Activated B cell treated with CpG ODN at 0.5 μM for 24 hours (primary cell): ENCODE results near the gene ZNF664. TPM values are rescaled to one million over a fixed set of nuclear protein-coding genes. Genes with fewer than 3 reads are reported as not detected.

Source experiments
- ATAC-seq: fragments of 200-7000 bp; cut with Tn5 transposase; one replicate; pipeline ENCODE4 v1.10.0; 2021; ENCODE audit warnings: low read depth, mild to moderate bottlenecking, moderate library complexity
- CTCF ChIA-PET: fragments of 350-600 bp; sonication (Branson Sonifier 250); formaldehyde crosslinking; loops from one replicate; lab custom pipeline; 2021; ENCODE audit warnings: antibody characterized with exemption; lab: Charles Lee
- POLR2A ChIA-PET: fragments of 350-600 bp; sonication (Branson Sonifier 250); formaldehyde crosslinking; loops from one replicate; lab custom pipeline; 2021; ENCODE audit warnings: antibody characterized with exemption; lab: Charles Lee
- DNase-seq: peaks from one replicate; pipeline ENCODE4 v3.0.0; 2022
- H3K27ac Mint-ChIP-seq: one replicate; pipeline ENCODE4 v1.8.0; 2020; ENCODE audit warnings: mixed read lengths
- H3K27me3 Mint-ChIP-seq: one replicate; pipeline ENCODE4 v1.8.0; 2021; ENCODE audit warnings: mixed read lengths
- H3K36me3 Mint-ChIP-seq: one replicate; pipeline ENCODE4 v1.8.0; 2021; ENCODE audit warnings: low read depth, mixed read lengths
- H3K4me1 Mint-ChIP-seq: one replicate; pipeline ENCODE4 v1.8.0; 2021; ENCODE audit warnings: mixed read lengths
- H3K4me3 Mint-ChIP-seq: one replicate; pipeline ENCODE4 v1.8.0; 2020; ENCODE audit warnings: mild to moderate bottlenecking, mixed read lengths
- H3K9me3 Mint-ChIP-seq: one replicate; pipeline ENCODE4 v1.8.0; 2020; ENCODE audit warnings: mixed read lengths
- intact Hi-C: fragments of 100-400 bp; cut with micrococcal nuclease; formaldehyde crosslinking; loops from one replicate; pipeline ENCODE4 v1.15.1; 2024
- total RNA-seq: library from RNA; stranded (reverse); gene quantifications from 2 replicates; pipeline ENCODE4 v1.2.3, GENCODE V29; 2022
- TF ChIP-seq, protein P1 (sequence below): fragments of 200-600 bp; IDR thresholded peaks from one replicate; pipeline ENCODE4 v1.8.0; 2022; ENCODE audit warnings: antibody characterized with exemption, mild to moderate bottlenecking

The ZNF664 gene
- total RNA-seq, 1 donor from 2014 or later, result 40.7 TPM

DNA sequence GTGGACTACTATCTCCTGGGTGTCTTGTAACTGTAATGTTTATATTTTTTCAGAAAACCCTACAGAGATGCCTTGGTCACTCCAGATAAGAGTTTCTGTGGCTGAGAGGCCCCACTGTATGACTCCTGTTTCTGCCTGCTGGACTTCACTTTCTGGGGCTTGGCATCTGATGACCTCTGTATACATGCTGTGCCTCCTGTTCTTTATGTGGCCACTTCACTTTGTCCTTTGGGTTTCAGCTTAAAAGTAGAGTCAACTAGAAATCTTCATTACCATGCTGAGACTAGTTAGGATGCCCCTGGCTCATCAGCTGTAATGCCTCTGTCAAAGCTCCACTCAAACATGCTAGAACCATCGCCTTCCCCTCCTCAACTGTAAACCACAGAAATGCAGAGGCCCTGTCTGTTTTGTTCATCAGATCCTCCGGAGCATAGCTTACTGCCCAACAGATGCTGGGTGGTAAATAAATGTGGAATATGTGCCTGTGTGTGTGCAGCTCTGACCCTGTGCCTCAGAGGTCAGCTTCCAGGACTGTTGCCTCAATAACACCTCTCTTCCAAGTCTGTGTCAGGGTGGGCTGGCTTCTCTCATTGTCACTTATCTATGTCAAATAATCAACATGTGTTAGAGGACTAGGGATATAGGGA, 25.5 kb downstream of the ZNF664 start:
- ATAC-seq (no peak), DNase-seq (no peak)
- ChIA-PET POLR2A (no interaction called here), CTCF (no interaction called here)
- intact Hi-C loops, result no loop called here
- Mint-ChIP-seq H3K4me3 (no peak overlapping the region), H3K27ac (no peak overlapping the region), H3K27me3 (no peaks in the 10 kb centered on the region), H3K36me3 (peaks cover 33% of the 10 kb centered on the region), H3K4me1 (peaks cover 3% of the 10 kb centered on the region), H3K9me3 (no peaks in the 10 kb centered on the region)
- TF ChIP-seq, protein P1, sequence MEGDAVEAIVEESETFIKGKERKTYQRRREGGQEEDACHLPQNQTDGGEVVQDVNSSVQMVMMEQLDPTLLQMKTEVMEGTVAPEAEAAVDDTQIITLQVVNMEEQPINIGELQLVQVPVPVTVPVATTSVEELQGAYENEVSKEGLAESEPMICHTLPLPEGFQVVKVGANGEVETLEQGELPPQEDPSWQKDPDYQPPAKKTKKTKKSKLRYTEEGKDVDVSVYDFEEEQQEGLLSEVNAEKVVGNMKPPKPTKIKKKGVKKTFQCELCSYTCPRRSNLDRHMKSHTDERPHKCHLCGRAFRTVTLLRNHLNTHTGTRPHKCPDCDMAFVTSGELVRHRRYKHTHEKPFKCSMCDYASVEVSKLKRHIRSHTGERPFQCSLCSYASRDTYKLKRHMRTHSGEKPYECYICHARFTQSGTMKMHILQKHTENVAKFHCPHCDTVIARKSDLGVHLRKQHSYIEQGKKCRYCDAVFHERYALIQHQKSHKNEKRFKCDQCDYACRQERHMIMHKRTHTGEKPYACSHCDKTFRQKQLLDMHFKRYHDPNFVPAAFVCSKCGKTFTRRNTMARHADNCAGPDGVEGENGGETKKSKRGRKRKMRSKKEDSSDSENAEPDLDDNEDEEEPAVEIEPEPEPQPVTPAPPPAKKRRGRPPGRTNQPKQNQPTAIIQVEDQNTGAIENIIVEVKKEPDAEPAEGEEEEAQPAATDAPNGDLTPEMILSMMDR, result no peak

DNA sequence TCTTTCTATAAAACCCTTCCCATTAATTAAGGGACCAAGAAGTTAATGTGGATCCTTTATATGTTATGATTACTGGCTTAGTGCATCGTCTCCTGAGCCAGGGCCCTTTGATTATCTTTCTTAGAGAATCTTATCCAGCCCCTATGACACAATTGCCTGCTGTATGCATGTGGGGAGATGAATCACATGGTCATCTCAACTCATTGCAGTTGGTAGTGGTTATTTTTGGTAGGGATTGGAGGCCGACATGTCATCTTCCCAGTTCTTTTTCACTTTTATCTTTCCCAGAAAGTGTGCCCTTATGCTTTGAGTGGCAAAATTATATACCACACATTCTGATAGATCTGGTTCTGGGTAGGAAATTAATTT, 26.0 kb downstream of the ZNF664 start:
- peaks cover 3% of the 10 kb centered on the region for H3K4me1 Mint-ChIP-seq
- ATAC-seq, result no peak
- POLR2A ChIA-PET, result no interaction called here
- no peak for DNase-seq
- peaks cover 28% of the 10 kb centered on the region for H3K36me3 Mint-ChIP-seq
- no peak overlapping the region for H3K27ac Mint-ChIP-seq
- TF ChIP-seq, protein P1, result no peak
- no peaks in the 10 kb centered on the region for H3K27me3 Mint-ChIP-seq
- H3K9me3 Mint-ChIP-seq, result no peaks in the 10 kb centered on the region
- intact Hi-C loops, result no loop called here
- H3K4me3 Mint-ChIP-seq, result no peak overlapping the region
- CTCF ChIA-PET, result no interaction called here

DNA sequence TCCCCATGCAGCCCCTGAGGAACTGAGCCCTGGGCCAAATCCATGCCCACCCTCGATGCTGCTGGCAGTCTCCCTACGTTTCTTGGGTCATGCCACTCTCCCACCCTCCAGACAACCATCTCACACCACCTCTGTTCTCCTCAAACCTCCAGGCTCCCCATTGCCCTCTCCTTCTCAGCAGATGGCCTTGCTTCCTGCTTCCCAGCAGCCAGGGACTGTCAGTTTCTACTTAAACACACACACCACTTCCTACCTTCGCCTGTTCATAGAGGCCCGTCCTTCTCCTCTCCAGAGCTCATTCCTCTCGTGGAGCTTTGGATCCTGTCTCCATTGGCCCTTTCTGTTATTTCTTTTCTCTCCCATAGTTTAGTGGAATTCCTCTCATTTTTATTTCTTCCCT, 27.1 kb downstream of the ZNF664 start:
- intact Hi-C loops, result no loop called here
- no peak overlapping the region for H3K4me3 Mint-ChIP-seq
- no peaks in the 10 kb centered on the region for H3K4me1 Mint-ChIP-seq
- H3K36me3 Mint-ChIP-seq, result peaks cover 28% of the 10 kb centered on the region
- CTCF ChIA-PET, result no interaction called here
- no peak overlapping the region for H3K27ac Mint-ChIP-seq
- H3K27me3 Mint-ChIP-seq, result no peaks in the 10 kb centered on the region
- H3K9me3 Mint-ChIP-seq, result no peaks in the 10 kb centered on the region
- TF ChIP-seq, protein P1, result no peak
- ATAC-seq (no peak), DNase-seq (no peak)
- POLR2A ChIA-PET, result no interaction called here

DNA sequence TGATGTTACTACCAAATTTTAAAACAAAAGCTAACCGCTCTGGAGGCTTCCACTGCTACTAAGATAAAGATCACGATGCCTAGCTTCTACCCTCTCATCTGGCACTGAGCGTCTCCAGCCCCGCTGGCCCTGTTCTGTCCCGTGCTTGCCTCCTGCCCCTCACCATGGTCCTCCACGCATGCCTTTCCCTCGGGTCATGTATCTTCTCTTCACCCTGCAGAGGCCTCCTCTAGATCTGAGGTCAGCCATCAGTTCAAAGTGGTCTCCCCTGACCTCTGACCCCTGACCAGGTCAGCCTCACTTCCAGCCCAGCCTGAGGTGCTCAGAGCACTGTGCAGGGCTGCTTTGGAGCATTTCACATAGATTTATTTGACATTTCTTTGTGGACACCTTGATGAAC, 28.3 kb downstream of the ZNF664 start:
- intact Hi-C loops, result no loop called here
- H3K4me1 Mint-ChIP-seq, result peaks cover 9% of the 10 kb centered on the region
- POLR2A ChIA-PET, result no interaction called here
- H3K27me3 Mint-ChIP-seq, result no peaks in the 10 kb centered on the region
- no peaks in the 10 kb centered on the region for H3K9me3 Mint-ChIP-seq
- ATAC-seq (no peak), DNase-seq (no peak)
- TF ChIP-seq, protein P1, result no peak
- CTCF ChIA-PET, result no interaction called here
- H3K4me3 Mint-ChIP-seq, result no peak overlapping the region
- H3K36me3 Mint-ChIP-seq, result peaks cover 17% of the 10 kb centered on the region
- no peak overlapping the region for H3K27ac Mint-ChIP-seq

DNA sequence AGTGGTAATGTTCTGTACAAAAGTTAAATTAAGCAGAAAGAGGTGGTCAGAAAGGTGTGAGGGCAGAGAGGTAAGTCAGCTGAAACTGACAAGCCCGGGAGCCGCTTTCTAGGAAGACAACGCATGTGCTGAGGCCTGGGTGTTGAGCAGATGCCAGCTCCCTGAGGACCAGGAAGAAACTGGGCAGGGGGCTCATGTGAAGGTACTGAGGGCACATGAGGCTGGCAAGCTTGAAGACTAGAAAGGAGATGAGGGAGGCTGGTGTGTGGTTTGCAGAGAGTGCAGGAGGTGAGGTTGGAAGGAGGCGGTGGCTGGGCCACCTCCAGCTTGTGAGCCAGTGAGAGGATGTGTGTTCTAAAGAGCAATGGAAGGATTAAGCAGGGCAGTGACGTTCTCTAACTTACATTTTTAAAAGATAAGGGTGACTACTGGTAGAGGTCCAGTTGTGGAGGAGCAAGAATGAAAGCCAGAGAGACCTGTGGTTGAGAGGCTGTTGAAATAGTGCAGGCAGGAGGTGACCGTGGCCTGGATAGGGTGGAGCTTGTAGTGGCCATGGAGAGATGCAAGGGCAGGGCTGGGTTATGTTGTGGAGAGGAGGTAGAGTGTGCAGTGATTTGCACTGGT, 29.1 kb downstream of the ZNF664 start:
- DNase-seq, result no peak
- H3K27me3 Mint-ChIP-seq, result no peaks in the 10 kb centered on the region
- H3K9me3 Mint-ChIP-seq, result no peaks in the 10 kb centered on the region
- no peak for ATAC-seq
- TF ChIP-seq, protein P1, result no peak
- H3K4me1 Mint-ChIP-seq, result peaks cover 17% of the 10 kb centered on the region
- H3K4me3 Mint-ChIP-seq, result no peak overlapping the region
- ChIA-PET CTCF (no interaction called here), POLR2A (no interaction called here)
- H3K27ac Mint-ChIP-seq, result no peak overlapping the region
- intact Hi-C loops, result no loop called here
- peaks cover 19% of the 10 kb centered on the region for H3K36me3 Mint-ChIP-seq
